Measurements from ENCODE around the gene SLC12A4.
"Not testable (repeated sequence)": the region's sequence is repeated elsewhere in the genome, so short reads cannot be mapped to it uniquely, and the experiment has no call there.

The SLC12A4 gene

GRCh38 chr16:67968400-67969253 lies at the start of gene SLC12A4:
Gene SLC12A4 (minus strand): TSS chr16:67968637. CDS start chr16:67968553, 84 bp downstream.
- in situ Hi-C loops (cut with MboI; ENCODE audit: low sequenced_read_pairs): no loop called here

GRCh38 chr16:68015681-68016080 lies 47.2 kb upstream of the SLC12A4 start, which contains the start of gene DPEP2NB:
Gene DPEP2NB (minus strand): TSS chr16:68015911. CDS start chr16:68015770, 141 bp downstream.
- in situ Hi-C loops (cut with MboI; ENCODE audit: low sequenced_read_pairs): no loop called here

- in situ Hi-C loops (cut with MboI; ENCODE audit: low sequenced_read_pairs): no loop called here
These were observed 45.0 kb upstream of the SLC12A4 start for GRCh38 chr16:68013440-68013839.

GRCh38 chr16:68009872-68010271 lies 41.4 kb upstream of the SLC12A4 start:
- in situ Hi-C loops (cut with MboI; ENCODE audit: low sequenced_read_pairs): not testable (repeated sequence)

GRCh38 chr16:68009157-68009735 lies 40.8 kb upstream of the SLC12A4 start:
- in situ Hi-C loops (cut with MboI; ENCODE audit: low sequenced_read_pairs): no loop called here

GRCh38 chr16:68005786-68006286 lies 37.4 kb upstream of the SLC12A4 start:
- in situ Hi-C loops (cut with MboI; ENCODE audit: low sequenced_read_pairs): no loop called here

- in situ Hi-C loops (cut with MboI; ENCODE audit: low sequenced_read_pairs): no loop called here
These were observed 36.8 kb upstream of the SLC12A4 start for GRCh38 chr16:68005211-68005610.

GRCh38 chr16:68003031-68003430 lies 34.6 kb upstream of the SLC12A4 start:
- in situ Hi-C loops (cut with MboI; ENCODE audit: low sequenced_read_pairs): no loop called here

GRCh38 chr16:68000450-68000849 lies 32.0 kb upstream of the SLC12A4 start:
- in situ Hi-C loops (cut with MboI; ENCODE audit: low sequenced_read_pairs): no loop called here

GRCh38 chr16:67999985-68000384 lies 31.5 kb upstream of the SLC12A4 start:
- in situ Hi-C loops (cut with MboI; ENCODE audit: low sequenced_read_pairs): no loop called here

GRCh38 chr16:67998779-67999688 lies 30.6 kb upstream of the SLC12A4 start, which contains the start of gene DPEP2:
Gene DPEP2 (minus strand): TSS chr16:67999484. CDS start chr16:67993212, 6,272 bp downstream.
- in situ Hi-C loops (cut with MboI; ENCODE audit: low sequenced_read_pairs): not testable (repeated sequence)

GRCh38 chr16:67998231-67998778 lies 29.9 kb upstream of the SLC12A4 start:
- in situ Hi-C loops (cut with MboI; ENCODE audit: low sequenced_read_pairs): not testable (repeated sequence)

GRCh38 chr16:67996666-67997065 lies 28.2 kb upstream of the SLC12A4 start:
- in situ Hi-C loops (cut with MboI; ENCODE audit: low sequenced_read_pairs): no loop called here

GRCh38 chr16:67995423-67995822 lies 27.0 kb upstream of the SLC12A4 start:
- in situ Hi-C loops (cut with MboI; ENCODE audit: low sequenced_read_pairs): no loop called here

- in situ Hi-C loops (cut with MboI; ENCODE audit: low sequenced_read_pairs): not testable (repeated sequence)
These were observed 25.6 kb upstream of the SLC12A4 start for GRCh38 chr16:67994040-67994408.

GRCh38 chr16:67993207-67994039 lies 25.0 kb upstream of the SLC12A4 start:
- in situ Hi-C loops (cut with MboI; ENCODE audit: low sequenced_read_pairs): no loop called here

- in situ Hi-C loops (cut with MboI; ENCODE audit: low sequenced_read_pairs): no loop called here
These were observed 24.3 kb upstream of the SLC12A4 start for GRCh38 chr16:67992661-67993206.

- in situ Hi-C loops (cut with MboI; ENCODE audit: low sequenced_read_pairs): no loop called here
These were observed 21.6 kb upstream of the SLC12A4 start for GRCh38 chr16:67990018-67990386.

- in situ Hi-C loops (cut with MboI; ENCODE audit: low sequenced_read_pairs): no loop called here
These were observed 21.0 kb upstream of the SLC12A4 start for GRCh38 chr16:67989322-67990017.
